CD4-positive, alpha-beta memory T cell (primary cell): ENCODE measurements around the gene NFATC2. TPM values are rescaled to one million over a fixed set of nuclear protein-coding genes. Genes with fewer than 3 reads are reported as not detected.

Experiments
- CTCF ChIA-PET: fragments of 350-600 bp; sonication (Branson Sonifier 250); formaldehyde crosslinking; loops from one replicate; lab custom pipeline; 2021; ENCODE audit warnings: inconsistent platforms; ENCODE audit not compliant: partially characterized antibody; lab: Charles Lee
- POLR2A ChIA-PET: fragments of 350-600 bp; sonication (Branson Sonifier 250); formaldehyde crosslinking; loops from one replicate; lab custom pipeline; 2021; ENCODE audit not compliant: partially characterized antibody; lab: Charles Lee
- DNase-seq, 5 donors: peaks; one replicate each; pipeline versions ENCODE4 v3.0.0 to v3.0.0-alpha.2; 2020 to 2022; ENCODE audit warnings: mixed read lengths in 1 of 5
- H3K27ac ChIP-seq: one replicate; pipeline ENCODE4 v1.7.0; 2013; ENCODE audit warnings: low read depth, low read length
- H3K27me3 ChIP-seq: 2 replicates; pipeline ENCODE4 v1.7.0; 2013; ENCODE audit warnings: mild to moderate bottlenecking, low read length, moderate library complexity; ENCODE audit not compliant: insufficient read depth
- H3K36me3 ChIP-seq: 2 replicates; pipeline ENCODE4 v1.7.0; 2013; ENCODE audit warnings: mild to moderate bottlenecking, low read length, moderate library complexity; ENCODE audit not compliant: insufficient read depth
- H3K4me1 ChIP-seq: 2 replicates; pipeline ENCODE4 v1.7.0; 2013; ENCODE audit warnings: mild to moderate bottlenecking, low read length, moderate library complexity; ENCODE audit not compliant: insufficient read depth
- H3K4me3 ChIP-seq, 2 donors: one replicate each; pipeline ENCODE4 v1.7.0; 2013; ENCODE audit warnings: low read length in 2 of 2, mild to moderate bottlenecking in 1 of 2
- H3K9me3 ChIP-seq, 2 donors: one replicate each; pipeline ENCODE4 v1.7.0; 2013; ENCODE audit warnings: low read length in 2 of 2, control low read depth in 1 of 2; ENCODE audit not compliant: control insufficient read depth in 1 of 2
- H3K27ac Mint-ChIP-seq, 7 donors: one replicate each; pipeline ENCODE4 v1.8.0; 2020 to 2021; ENCODE audit warnings: mixed read lengths in 7 of 7, mild to moderate bottlenecking in 6 of 7, inconsistent platforms in 3 of 7, moderate library complexity in 3 of 7
- H3K27me3 Mint-ChIP-seq, 2 donors: one replicate each; pipeline ENCODE4 v1.8.0; 2020 to 2021; ENCODE audit warnings: mixed read lengths in 2 of 2
- H3K36me3 Mint-ChIP-seq, 2 donors: one replicate each; pipeline ENCODE4 v1.8.0; 2020 to 2021; ENCODE audit warnings: mixed read lengths in 2 of 2, inconsistent platforms in 1 of 2, mild to moderate bottlenecking in 1 of 2
- H3K4me1 Mint-ChIP-seq, 4 donors: one replicate each; pipeline ENCODE4 v1.8.0; 2020 to 2021; ENCODE audit warnings: mixed read lengths in 4 of 4, mild to moderate bottlenecking in 1 of 4
- H3K4me3 Mint-ChIP-seq, 8 donors: one replicate each; pipeline ENCODE4 v1.8.0; 2020 to 2021; ENCODE audit warnings: mixed read lengths in 8 of 8, mild to moderate bottlenecking in 7 of 8, moderate library complexity in 6 of 8, inconsistent platforms in 3 of 8
- H3K9me3 Mint-ChIP-seq, 8 donors: one replicate each; pipeline ENCODE4 v1.8.0; 2020 to 2021; ENCODE audit warnings: mixed read lengths in 8 of 8, mild to moderate bottlenecking in 5 of 8, inconsistent platforms in 3 of 8, moderate library complexity in 1 of 8
- intact Hi-C: fragments of 100-400 bp; cut with micrococcal nuclease; formaldehyde crosslinking; loops from one replicate; pipeline ENCODE4 v1.15.1; 2023
- polyA plus RNA-seq, 2 donors: library from polyadenylated mRNA; unstranded; fragments of 300-500 nt; fragmentation: Illumina TruSeq; gene quantifications; one replicate each; pipeline ENCODE4 v1.2.3, GENCODE V29; 2021
- total RNA-seq, 2 experiments: library from RNA; stranded (reverse); gene quantifications; one replicate each; pipeline ENCODE4 v1.2.3, GENCODE V29; 2021

The NFATC2 gene
- total and polyA plus RNA-seq, 4 experiments from 2014 or later: 14.0 to 71.6 (median 53.7) TPM

DNA sequence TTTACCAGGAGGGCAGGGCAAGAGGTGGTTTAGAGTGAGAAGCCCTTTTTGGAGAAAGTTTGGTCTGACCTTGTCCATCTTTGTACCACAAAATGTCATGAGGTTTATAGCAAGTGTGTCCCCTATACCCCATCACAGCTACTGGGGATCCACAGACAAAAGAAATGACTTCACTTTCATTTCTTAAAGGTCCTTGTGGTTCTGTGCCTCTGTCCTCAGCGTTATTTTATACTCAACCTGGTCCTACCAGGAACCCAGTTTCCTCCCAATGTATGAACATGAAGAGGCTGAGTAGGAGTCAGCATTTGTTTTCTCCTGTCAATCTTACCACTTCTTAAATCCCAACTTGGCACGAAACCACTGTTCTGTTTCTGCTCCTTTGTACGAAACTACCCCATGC lies 157.6 kb downstream of the NFATC2 start:
- Histone ChIP-seq H3K4me1 (peaks cover 37% of the 10 kb centered on the region), H3K36me3 (no peaks in the 10 kb centered on the region), H3K27me3 (no peaks in the 10 kb centered on the region), H3K4me3 (no peak overlapping the region), H3K27ac (no peak overlapping the region), H3K9me3 (no peaks in the 10 kb centered on the region)
- POLR2A ChIA-PET: interaction anchor here (1.2 to 2.6 kb wide), 5 partner anchors 15 to 130 kb away, joined by 3 to 16 read pairs (median 11); no protein-coding TSS in a partner anchor
- intact Hi-C loops: loop anchor here (5.0 kb wide), 1 partner anchor 37 kb away; no protein-coding TSS in a partner anchor
- peak overlapping the region in 4 of 7 donors; percentile 30 to 77 (median 50) for H3K27ac Mint-ChIP-seq
- H3K27me3 Mint-ChIP-seq: no peaks in the 10 kb centered on the region
- H3K36me3 Mint-ChIP-seq: peaks cover 18 to 40% of the 10 kb centered on the region in 2 donors
- H3K9me3 Mint-ChIP-seq: no peaks in the 10 kb centered on the region
- H3K4me1 Mint-ChIP-seq: peaks cover 21 to 40% (median 30%) of the 10 kb centered on the region in 4 donors
- no peak for DNase-seq
- CTCF ChIA-PET: interaction anchor here (0.5 to 4.0 kb wide), 21 partner anchors 11 to 238 kb away, joined by 3 to 85 read pairs (median 11); partner anchors contain the start of gene NFATC2
- no peak overlapping the region for H3K4me3 Mint-ChIP-seq

DNA sequence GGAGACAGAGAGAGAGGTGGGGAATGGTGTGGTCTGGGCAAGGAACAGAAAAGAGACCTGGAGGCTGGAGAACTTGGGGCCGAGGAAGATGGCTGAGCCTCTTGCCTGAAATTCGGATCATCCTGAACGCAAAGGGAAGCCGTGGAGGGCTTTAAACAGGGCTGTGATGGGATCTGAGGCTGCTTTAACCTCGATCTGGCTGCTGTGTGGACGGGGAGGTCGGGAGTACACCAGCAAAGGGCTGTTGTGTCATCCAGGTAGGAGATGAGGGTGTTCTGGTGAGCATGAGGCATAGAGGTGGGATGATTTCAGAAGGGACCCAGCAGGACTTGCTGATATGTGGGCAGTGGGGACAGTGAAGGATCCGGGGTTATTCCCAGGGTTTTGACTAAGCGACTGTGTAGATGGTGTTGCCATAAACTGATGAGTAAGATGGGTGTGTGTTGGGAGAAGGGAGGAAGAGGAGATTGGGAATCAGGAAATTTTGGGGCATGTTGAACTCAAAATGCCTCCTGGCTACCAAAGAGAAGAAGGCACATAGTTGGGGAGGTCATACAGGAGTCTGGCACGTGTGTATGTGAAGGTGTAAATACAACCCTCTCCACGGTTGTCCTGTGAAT lies 158.5 kb downstream of the NFATC2 start:
- Histone ChIP-seq H3K27ac (no peak overlapping the region), H3K9me3 (no peaks in the 10 kb centered on the region), H3K4me1 (peaks cover 30% of the 10 kb centered on the region), H3K36me3 (no peaks in the 10 kb centered on the region), H3K27me3 (no peaks in the 10 kb centered on the region), H3K4me3 (no peak overlapping the region)
- intact Hi-C loops: no loop called here
- peaks cover 17 to 32% (median 23%) of the 10 kb centered on the region in 4 donors for H3K4me1 Mint-ChIP-seq
- peaks cover 15 to 41% of the 10 kb centered on the region in 2 donors for H3K36me3 Mint-ChIP-seq
- H3K9me3 Mint-ChIP-seq: no peaks in the 10 kb centered on the region
- ChIA-PET POLR2A (interaction anchor here (2.5 kb wide), 1 partner anchor 34 kb away, joined by 14 read pairs; no protein-coding TSS in a partner anchor), CTCF (interaction anchor here (0.7 to 4.0 kb wide), 6 partner anchors 16 to 212 kb away, joined by 3 to 85 read pairs (median 30); no protein-coding TSS in a partner anchor)
- no peak overlapping the region for H3K4me3 Mint-ChIP-seq
- H3K27me3 Mint-ChIP-seq: no peaks in the 10 kb centered on the region
- peak overlapping the region in 5 of 7 donors; percentile 2 to 88 (median 30) for H3K27ac Mint-ChIP-seq
- no peak for DNase-seq

DNA sequence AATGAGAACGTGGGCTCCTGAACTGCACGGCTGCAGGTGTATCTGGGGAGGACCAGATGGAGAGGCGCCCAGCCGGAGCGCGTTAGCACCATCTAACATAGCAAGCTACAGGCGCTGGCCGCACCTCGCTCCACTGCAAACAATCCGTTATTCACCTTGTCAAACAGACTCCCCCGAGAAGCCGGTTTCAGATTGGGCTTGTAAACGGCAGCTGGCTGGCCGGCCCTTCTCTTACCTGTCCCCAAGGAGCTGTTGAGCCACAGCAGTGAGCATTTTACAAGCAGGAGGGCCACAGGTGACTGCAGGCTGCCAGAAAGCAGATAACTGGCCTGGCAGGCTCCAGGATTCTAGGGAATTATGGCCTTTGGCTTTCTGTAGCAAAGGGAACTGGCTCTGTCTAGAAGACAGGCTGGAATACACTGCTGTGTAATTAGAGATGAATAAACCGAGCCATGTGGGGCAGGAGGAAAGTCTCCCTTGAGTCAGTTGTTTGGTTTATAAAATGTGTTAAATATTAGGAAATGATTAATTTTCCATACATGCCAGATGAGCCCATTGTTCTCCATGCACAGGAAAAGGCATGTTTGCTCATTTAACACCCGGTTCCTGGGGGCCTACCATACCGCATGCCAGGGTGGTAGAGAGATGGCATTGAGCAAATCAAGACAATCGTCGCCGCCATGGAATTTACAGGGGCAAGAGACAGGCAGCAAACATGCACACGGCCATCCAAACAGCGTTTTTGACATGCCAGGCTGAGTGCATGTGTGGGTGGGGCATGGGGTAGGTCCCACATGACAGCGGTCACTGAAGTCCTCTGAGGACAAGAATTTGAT lies 159.3 kb downstream of the NFATC2 start:
- no peak overlapping the region for H3K27ac ChIP-seq
- Mint-ChIP-seq H3K4me3 (no peak overlapping the region), H3K36me3 (peaks cover 13 to 37% of the 10 kb centered on the region in 2 donors), H3K4me1 (peaks cover 13 to 25% (median 17%) of the 10 kb centered on the region in 4 donors), H3K27ac (peak overlapping the region in 3 of 7 donors; percentile 1 to 71 (median 30)), H3K27me3 (no peaks in the 10 kb centered on the region), H3K9me3 (no peaks in the 10 kb centered on the region)
- no peak overlapping the region for H3K4me3 ChIP-seq
- ChIA-PET POLR2A (interaction anchor here (1.0 to 1.2 kb wide), 2 partner anchors 18 to 160 kb away, joined by 3 read pairs; partner anchors contain the start of gene NFATC2), CTCF (interaction anchor here (1.2 to 6.0 kb wide), 2 partner anchors 35 to 213 kb away, joined by 3 to 45 read pairs; no protein-coding TSS in a partner anchor)
- no peak for DNase-seq
- peaks cover 24% of the 10 kb centered on the region for H3K4me1 ChIP-seq
- H3K9me3 ChIP-seq: no peaks in the 10 kb centered on the region
- no peaks in the 10 kb centered on the region for H3K36me3 ChIP-seq
- no peaks in the 10 kb centered on the region for H3K27me3 ChIP-seq
- intact Hi-C loops: no loop called here

DNA sequence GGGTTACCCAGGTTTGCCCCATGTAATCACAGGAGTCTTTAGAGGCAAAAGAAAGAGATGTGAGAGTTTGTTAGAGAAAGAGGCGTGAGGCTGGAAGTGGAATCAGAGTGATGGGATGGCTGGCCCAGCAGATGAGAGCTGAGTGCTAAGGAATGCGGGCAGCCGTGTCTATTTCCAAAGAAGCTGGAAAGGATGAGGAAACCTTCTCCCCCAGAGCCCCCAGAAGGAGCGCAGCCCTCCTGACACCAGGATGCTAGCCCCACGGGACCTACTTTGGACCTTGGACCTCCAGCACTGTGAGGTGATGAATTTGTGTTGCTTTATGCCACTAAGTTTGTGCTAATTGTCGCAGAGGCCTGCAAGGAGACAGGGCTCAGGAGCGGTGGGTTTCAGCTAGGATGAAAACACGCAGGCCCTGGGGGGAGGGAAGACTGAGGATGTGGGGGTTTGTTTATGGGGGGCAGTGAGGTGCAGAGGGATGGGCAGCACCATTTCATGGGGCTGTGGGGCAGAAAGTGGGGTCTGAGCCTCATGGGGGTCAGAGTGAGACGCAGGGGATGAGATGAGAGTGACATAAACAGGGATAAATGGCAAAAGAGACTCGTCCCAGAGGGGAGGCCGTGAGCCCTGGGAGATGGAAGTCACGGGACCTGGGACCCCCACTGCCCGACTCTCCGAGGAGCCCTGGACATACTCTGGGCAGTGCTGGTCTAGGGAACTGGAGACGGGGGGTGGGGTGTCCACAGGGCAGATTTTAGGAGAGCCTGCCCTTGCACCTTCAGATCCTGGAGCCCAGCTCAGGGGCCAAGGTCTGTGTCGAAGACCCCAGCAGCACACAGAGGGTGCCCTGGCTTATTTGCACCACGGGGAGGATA lies 160.2 kb downstream of the NFATC2 start:
- no peak overlapping the region for H3K4me3 ChIP-seq
- no peak for DNase-seq
- ChIA-PET POLR2A (interaction anchor here (1.0 to 1.2 kb wide), 2 partner anchors 19 to 160 kb away, joined by 3 read pairs; partner anchors contain the start of gene NFATC2), CTCF (interaction anchor here (1.2 to 6.0 kb wide), 2 partner anchors 36 to 214 kb away, joined by 3 to 45 read pairs; no protein-coding TSS in a partner anchor)
- no peaks in the 10 kb centered on the region for H3K27me3 ChIP-seq
- peaks cover 14 to 34% of the 10 kb centered on the region in 2 donors for H3K36me3 Mint-ChIP-seq
- H3K9me3 ChIP-seq: no peaks in the 10 kb centered on the region
- no peaks in the 10 kb centered on the region for H3K27me3 Mint-ChIP-seq
- no peaks in the 10 kb centered on the region for H3K9me3 Mint-ChIP-seq
- no peaks in the 10 kb centered on the region for H3K36me3 ChIP-seq
- intact Hi-C loops: no loop called here
- peak overlapping the region in 1 of 8 donors; percentile 6 for H3K4me3 Mint-ChIP-seq
- peaks cover 16% of the 10 kb centered on the region for H3K4me1 ChIP-seq
- H3K27ac ChIP-seq: no peak overlapping the region
- peaks cover 12 to 21% (median 15%) of the 10 kb centered on the region in 4 donors for H3K4me1 Mint-ChIP-seq
- H3K27ac Mint-ChIP-seq: peak overlapping the region in 4 of 7 donors; percentile 13 to 56 (median 40)

DNA sequence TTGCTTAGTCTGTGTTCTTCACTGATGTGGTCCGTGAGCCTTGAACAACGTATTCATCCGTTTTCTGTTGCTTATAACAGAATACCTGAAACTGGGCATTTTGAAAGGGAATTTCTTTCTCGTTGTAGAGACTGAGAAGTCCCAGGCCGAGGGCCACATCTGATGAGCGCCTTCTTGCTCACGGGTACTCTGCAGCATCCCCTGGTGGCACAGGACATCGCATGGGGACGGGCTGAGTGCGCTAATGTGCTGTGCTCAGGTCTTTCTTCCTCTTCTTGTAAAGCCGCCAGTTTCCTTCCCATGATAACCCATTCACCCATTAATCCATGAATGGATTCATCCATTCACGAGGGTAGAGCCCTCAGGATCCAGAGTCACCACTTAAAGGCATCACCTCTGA lies 161.0 kb downstream of the NFATC2 start:
- Mint-ChIP-seq H3K27ac (peak overlapping the region in 4 of 7 donors; percentile 2 to 78 (median 36)), H3K4me1 (peaks cover 9 to 15% (median 11%) of the 10 kb centered on the region in 4 donors), H3K4me3 (no peak overlapping the region), H3K36me3 (peaks cover 14 to 31% of the 10 kb centered on the region in 2 donors), H3K27me3 (no peaks in the 10 kb centered on the region), H3K9me3 (no peaks in the 10 kb centered on the region)
- DNase-seq: no peak
- POLR2A ChIA-PET: no interaction called here
- CTCF ChIA-PET: interaction anchor here (6.0 kb wide), 1 partner anchor 214 kb away, joined by 45 read pairs; no protein-coding TSS in a partner anchor
- H3K4me3 ChIP-seq: no peak overlapping the region
- H3K27ac ChIP-seq: no peak overlapping the region
- no peaks in the 10 kb centered on the region for H3K9me3 ChIP-seq
- intact Hi-C loops: no loop called here
- H3K27me3 ChIP-seq: no peaks in the 10 kb centered on the region
- H3K4me1 ChIP-seq: peaks cover 8% of the 10 kb centered on the region
- H3K36me3 ChIP-seq: no peaks in the 10 kb centered on the region
